Measurements from ENCODE around the gene GLT8D1. TPM values are rescaled to one million over a fixed set of nuclear protein-coding genes. Genes with fewer than 3 reads are reported as not detected.

Gene GLT8D1, protein sequence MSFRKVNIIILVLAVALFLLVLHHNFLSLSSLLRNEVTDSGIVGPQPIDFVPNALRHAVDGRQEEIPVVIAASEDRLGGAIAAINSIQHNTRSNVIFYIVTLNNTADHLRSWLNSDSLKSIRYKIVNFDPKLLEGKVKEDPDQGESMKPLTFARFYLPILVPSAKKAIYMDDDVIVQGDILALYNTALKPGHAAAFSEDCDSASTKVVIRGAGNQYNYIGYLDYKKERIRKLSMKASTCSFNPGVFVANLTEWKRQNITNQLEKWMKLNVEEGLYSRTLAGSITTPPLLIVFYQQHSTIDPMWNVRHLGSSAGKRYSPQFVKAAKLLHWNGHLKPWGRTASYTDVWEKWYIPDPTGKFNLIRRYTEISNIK
- 10 to 100 TPM; 35.6 to 41.8 (median 41.0) TPM for total RNA-seq
- polyA plus RNA-seq = 32.9 TPM
- long read RNA-seq, donor 1, transcript GLT8D1-201 (10 exons, 1,849 nt) = major isoform, 25 of 86 reads
- long read RNA-seq, donor 1, partial matches to known transcripts = 3 of 86 reads
- long read RNA-seq, donor 1, other reads (novel, unspliced or antisense) = 58 of 86 reads
- long read RNA-seq, donor 2, transcript GLT8D1-201 (10 exons, 1,849 nt) = major isoform, 7 of 22 reads
- long read RNA-seq, donor 2, partial matches to known transcripts = 3 of 22 reads
- long read RNA-seq, donor 2, other reads (novel, unspliced or antisense) = 12 of 22 reads
- long read RNA-seq, donor 3, transcript GLT8D1-201 (10 exons, 1,849 nt) = major isoform, 27 of 118 reads
- long read RNA-seq, donor 3, partial matches to known transcripts = 10 of 118 reads
- long read RNA-seq, donor 3, other reads (novel, unspliced or antisense) = 79 of 118 reads
- long read RNA-seq, donor 4, partial matches to known transcripts = 2 of 30 reads
- long read RNA-seq, donor 4, other reads (novel, unspliced or antisense) = 24 of 30 reads

DNA sequence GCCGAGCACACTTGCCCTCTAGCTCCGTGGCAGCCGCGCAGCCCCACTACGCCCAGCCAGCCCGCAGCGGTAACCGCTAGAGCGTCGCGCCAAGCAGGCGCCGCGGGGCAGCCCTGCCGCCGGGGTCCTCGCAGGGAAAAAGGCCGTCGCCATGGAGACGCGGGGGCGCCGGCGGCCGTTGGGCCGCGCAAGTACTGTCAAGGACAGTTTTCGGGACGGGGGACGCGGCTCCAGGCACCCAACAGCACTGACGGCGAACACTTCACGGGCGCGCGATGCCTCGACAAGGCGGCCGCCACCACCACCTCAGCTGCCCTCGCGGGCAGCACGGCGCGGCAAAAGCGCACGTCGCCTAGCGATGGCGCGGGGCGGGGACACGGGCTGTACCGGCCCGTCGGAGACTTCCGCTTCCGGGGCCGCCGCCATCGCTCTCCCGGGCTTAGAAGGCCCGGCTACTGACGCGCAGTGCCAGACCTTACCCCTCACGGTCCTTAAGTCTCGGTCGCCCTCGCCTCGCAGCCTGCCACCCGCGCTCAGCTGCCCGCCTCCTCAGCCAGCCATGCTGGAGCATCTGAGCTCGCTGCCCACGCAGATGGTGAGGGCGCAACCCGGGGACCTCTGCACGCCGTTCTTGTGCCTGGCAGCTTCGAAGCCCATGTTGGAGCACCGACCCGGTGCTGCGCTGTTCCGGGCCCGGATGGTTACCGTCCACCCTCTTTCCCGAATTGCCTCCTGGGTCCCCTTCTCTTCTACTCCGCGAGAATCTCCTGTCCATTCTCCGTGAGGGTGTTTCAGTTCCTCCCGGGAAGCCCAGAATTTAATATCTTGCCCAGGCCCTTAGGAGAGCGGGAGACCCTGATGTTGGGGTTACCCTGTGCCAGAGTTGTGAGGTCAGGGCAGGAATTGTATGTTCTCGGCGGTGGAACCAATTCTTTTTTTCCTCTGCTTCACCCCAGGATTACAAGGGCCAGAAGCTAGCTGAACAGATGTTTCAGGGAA lies at the start of gene GLT8D1, which contains the start of gene SPCS1:
Gene GLT8D1, minus strand, starts transcription at position 104 of the 999 bp plus-strand sequence. CDS start 5,331 bp downstream, outside the sequence.
Gene SPCS1, plus strand, starts transcription at position 419 of the 999 bp plus-strand sequence. Its CDS starts 141 bp downstream, at position 560.
- peak; percentile 88 to 95 (median 94) for DNase-seq
- Histone ChIP-seq H3K4me3 (ENCODE audit: low read length) (peak within 1 kb of the TSS; percentile 58), H3K27ac (ENCODE audit: low read length) (peak within 1 kb of the TSS; percentile 80), H3K27me3 (ENCODE audit: control insufficient read depth, insufficient read depth) (no peaks in the 10 kb centered on the region), H3K4me1 (ENCODE audit: control insufficient read depth, insufficient read depth, low read length) (peaks cover 2% of the 10 kb centered on the region), H3K9me3 (ENCODE audit: control insufficient read depth, low read length) (no peaks in the 10 kb centered on the region)
- under 1% methylated on average over 94 of the region's 94 CpGs for WGBS
- intact Hi-C loops (cut with DNase I) = no loop called here
- ATAC-seq = peak; percentile 96 to 97

DNA sequence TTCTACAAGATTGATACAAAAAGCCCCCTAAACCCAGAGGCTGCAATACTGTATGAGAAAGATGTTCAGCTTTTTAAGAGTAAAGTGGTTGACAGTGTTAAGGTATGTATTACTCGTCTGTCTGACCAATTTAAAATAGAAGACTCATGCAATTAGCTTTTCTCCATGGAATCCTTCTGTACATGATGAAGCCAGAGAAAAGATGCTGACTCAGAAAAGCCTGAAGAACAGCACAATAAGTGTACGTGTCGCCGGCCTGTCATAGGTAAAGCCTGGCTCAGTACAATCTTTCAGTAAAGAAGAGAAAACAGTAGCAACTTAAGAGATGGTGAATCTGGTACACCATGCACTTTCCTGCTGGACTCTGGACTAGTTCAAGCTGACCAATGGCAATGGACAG lies 48.8 kb upstream of the GLT8D1 start:
- no peaks in the 10 kb centered on the region for H3K9me3 ChIP-seq (ENCODE audit: control insufficient read depth, low read length)
- no peaks in the 10 kb centered on the region for H3K4me1 ChIP-seq (ENCODE audit: control insufficient read depth, insufficient read depth, low read length)
- H3K4me3 ChIP-seq (ENCODE audit: low read length) = no peak overlapping the region
- no peak overlapping the region for H3K27ac ChIP-seq (ENCODE audit: low read length)
- intact Hi-C loops (cut with DNase I) = no loop called here
- DNase-seq (no peak), ATAC-seq (no peak)
- 95% methylated on average over 4 of the region's 4 CpGs for whole genome bisulfite sequencing
- no peaks in the 10 kb centered on the region for H3K27me3 ChIP-seq (ENCODE audit: control insufficient read depth, insufficient read depth)

DNA sequence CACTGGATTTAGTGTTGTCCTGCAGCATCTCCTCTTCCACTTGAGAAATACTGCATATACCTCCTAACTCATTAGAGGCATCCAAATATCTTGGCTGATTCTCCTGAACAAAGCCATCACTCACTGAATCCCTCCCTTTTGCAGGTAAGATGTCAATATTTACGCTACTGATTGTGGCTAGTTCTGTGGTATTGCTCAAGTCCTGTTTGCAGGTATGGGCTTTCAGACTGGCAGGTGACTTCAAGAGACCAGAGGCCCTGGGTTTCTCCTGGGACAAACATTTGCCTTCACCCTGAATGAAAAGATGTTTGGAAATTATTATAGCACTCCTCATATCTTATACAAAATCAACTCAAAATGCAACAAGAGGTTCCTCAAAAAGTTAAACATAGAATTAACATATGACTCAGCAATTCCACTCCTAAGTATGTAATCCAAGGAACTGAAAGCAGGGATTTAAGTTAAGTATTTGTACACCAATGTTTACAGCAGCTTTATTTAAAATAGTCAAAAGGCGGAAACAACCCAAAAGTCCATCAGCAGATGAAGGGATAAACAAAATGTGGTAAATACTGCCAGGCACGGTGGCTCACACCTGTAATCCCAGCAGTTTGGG lies 46.6 kb upstream of the GLT8D1 start:
- intact Hi-C loops (cut with DNase I) = no loop called here
- no peaks in the 10 kb centered on the region for H3K27me3 ChIP-seq (ENCODE audit: control insufficient read depth, insufficient read depth)
- DNase-seq = no peak
- no peaks in the 10 kb centered on the region for H3K9me3 ChIP-seq (ENCODE audit: control insufficient read depth, low read length)
- no peak for ATAC-seq
- no peak overlapping the region for H3K27ac ChIP-seq (ENCODE audit: low read length)
- 94% methylated on average over 3 of the region's 3 CpGs for WGBS
- H3K4me1 ChIP-seq (ENCODE audit: control insufficient read depth, insufficient read depth, low read length) = no peaks in the 10 kb centered on the region
- H3K4me3 ChIP-seq (ENCODE audit: low read length) = no peak overlapping the region

DNA sequence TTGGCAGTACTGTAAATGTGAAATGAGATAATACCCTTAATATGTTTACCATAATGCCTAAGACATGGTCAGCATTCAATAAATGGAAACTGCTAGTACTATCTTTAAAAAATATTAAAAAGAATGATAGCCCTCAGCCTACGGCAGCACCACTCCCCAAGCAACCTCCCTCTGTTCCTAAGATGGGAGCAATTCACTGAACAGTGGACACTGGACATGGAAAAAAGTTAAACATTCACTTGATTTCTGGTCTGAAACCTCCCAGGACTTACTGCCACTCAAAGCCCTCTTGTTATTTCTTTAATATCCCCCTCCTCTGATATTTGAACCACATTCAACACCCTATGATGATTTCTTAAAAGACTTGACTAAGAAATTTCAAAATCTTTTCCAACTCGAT lies 38.1 kb upstream of the GLT8D1 start:
- Histone ChIP-seq H3K27me3 (ENCODE audit: control insufficient read depth, insufficient read depth) (no peaks in the 10 kb centered on the region), H3K27ac (ENCODE audit: low read length) (no peak overlapping the region), H3K4me1 (ENCODE audit: control insufficient read depth, insufficient read depth, low read length) (no peaks in the 10 kb centered on the region), H3K9me3 (ENCODE audit: control insufficient read depth, low read length) (no peaks in the 10 kb centered on the region), H3K4me3 (ENCODE audit: low read length) (no peak overlapping the region)
- no peak for DNase-seq
- intact Hi-C loops (cut with DNase I) = loop anchor here in 2 of 4 donors (10.0 kb wide), 2 partner anchors 191 to 331 kb away; no protein-coding TSS in a partner anchor
- 89% methylated on average over 2 of the region's 2 CpGs for WGBS
- ATAC-seq = no peak

DNA sequence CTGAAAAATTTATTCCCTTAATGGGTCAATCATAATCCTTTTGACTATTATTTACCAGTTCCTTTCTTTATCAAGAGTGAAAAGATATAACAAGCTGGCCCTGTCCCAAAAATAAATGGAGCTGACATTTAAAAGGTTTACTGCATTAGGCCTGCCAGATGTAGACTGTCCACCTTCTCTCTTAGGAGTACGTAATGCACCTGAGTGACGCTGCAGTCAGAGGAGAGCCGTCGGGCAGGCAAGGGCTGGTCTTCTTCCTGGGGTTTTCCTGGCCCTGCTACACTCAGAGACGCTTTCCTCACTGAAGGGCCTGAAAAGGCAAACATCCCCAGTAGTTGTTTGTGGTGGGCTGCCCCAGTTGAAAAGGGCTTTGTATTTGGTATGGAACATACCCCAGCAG lies 37.6 kb upstream of the GLT8D1 start:
- WGBS = 88% methylated on average over 5 of the region's 5 CpGs
- no peaks in the 10 kb centered on the region for H3K4me1 ChIP-seq (ENCODE audit: control insufficient read depth, insufficient read depth, low read length)

DNA sequence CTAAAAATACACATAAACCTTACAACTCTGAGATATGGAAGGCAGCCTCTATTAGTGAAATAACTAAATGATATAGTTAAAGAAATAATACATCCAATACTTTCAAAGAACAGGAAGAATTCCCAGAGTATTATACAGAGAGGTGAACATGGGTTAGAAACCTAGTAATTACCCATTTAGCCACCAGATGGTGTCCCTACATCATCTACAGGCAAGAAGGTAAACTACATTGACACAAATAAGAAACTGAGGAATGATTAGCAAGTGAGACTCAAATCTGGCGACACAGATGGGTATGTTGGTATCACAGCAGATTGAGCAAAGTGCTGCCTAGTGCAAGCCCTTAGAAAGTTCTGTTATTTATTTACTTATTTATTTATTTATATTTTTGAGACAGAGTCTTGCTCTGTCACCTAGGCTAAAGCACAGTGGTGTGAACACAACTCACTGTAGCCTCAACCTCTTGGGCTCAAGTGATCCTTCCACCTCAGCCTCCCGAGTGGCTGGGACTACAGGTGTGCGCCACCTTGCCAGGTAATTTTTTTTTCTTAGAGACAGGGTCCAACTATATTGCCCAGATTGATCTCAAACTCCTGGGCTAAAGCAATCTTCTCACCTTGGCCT lies 36.9 kb upstream of the GLT8D1 start:
- WGBS = 90% methylated on average over 3 of the region's 3 CpGs
- Histone ChIP-seq H3K9me3 (ENCODE audit: control insufficient read depth, low read length) (no peaks in the 10 kb centered on the region), H3K27me3 (ENCODE audit: control insufficient read depth, insufficient read depth) (no peaks in the 10 kb centered on the region), H3K27ac (ENCODE audit: low read length) (no peak overlapping the region), H3K4me3 (ENCODE audit: low read length) (no peak overlapping the region), H3K4me1 (ENCODE audit: control insufficient read depth, insufficient read depth, low read length) (no peaks in the 10 kb centered on the region)
- peak in 1 of 2 donors; percentile 42 for ATAC-seq
- intact Hi-C loops (cut with DNase I) = loop anchor here in 2 of 4 donors (10.0 kb wide), 2 partner anchors 192 to 332 kb away; no protein-coding TSS in a partner anchor
- no peak for DNase-seq

More for the DNA sequence above, 37.6 kb upstream of the GLT8D1 start:
- Histone ChIP-seq H3K27ac (ENCODE audit: low read length) (no peak overlapping the region), H3K4me3 (ENCODE audit: low read length) (no peak overlapping the region), H3K9me3 (ENCODE audit: control insufficient read depth, low read length) (no peaks in the 10 kb centered on the region), H3K27me3 (ENCODE audit: control insufficient read depth, insufficient read depth) (no peaks in the 10 kb centered on the region)
- no peak for ATAC-seq
- no peak for DNase-seq
- intact Hi-C loops (cut with DNase I) = loop anchor here in 2 of 4 donors (10.0 kb wide), 2 partner anchors 192 to 332 kb away; no protein-coding TSS in a partner anchor

DNA sequence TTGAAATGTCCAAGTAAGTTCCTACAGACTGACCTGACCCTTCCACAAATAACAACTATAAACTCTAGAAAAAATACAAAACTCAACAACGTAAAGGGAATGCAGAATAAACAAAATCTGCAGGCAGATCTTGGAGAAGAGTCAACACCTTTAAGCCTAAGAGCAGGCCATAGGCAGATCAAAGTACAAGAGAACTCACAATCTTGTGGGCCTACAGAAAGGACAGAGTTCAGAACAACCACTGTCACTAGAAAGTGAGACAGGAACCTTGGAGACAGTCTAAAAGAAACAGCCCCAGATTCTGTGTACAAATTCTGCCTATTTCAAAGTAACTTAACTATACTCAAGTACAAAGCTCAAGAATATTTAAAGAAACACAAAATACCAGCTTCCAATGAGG lies 34.1 kb upstream of the GLT8D1 start:
- intact Hi-C loops (cut with DNase I) = loop anchor here in 2 of 4 donors (10.0 kb wide), 3 partner anchors 185 to 335 kb away; no protein-coding TSS in a partner anchor
- Histone ChIP-seq H3K27me3 (ENCODE audit: control insufficient read depth, insufficient read depth) (no peaks in the 10 kb centered on the region), H3K27ac (ENCODE audit: low read length) (no peak overlapping the region), H3K4me1 (ENCODE audit: control insufficient read depth, insufficient read depth, low read length) (no peaks in the 10 kb centered on the region), H3K4me3 (ENCODE audit: low read length) (no peak overlapping the region), H3K9me3 (ENCODE audit: control insufficient read depth, low read length) (no peaks in the 10 kb centered on the region)
- ATAC-seq (no peak), DNase-seq (no peak)
- WGBS = 79% methylated on average over 1 of the region's 1 CpG

DNA sequence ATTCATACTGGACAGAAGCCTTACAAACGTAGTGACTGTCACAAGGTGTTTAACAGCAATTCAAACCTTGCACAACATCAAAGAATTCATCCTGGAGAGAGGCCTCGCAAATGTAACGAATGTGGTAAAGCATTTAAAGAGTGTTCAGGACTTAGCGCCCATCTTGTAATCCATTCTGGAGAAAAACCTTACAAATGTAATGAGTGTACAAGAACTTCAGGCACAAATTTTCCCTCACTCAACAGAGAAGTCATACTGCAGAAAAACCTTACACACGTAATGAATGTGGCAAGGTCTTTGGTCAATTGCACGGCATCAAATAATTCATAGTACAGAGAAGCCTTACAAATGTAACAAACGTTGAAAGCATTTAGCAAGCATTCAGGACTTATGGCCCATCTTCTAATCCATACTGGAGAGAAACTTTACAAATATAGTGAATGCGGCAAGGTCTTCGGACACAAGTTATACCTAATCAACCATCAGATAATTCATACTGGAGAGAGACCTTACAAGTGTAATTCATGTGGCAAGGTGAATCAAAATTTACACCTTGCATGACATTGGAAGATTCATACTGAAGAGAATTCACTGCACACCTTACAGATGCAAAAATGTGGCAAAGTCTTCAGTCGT lies 27.8 kb upstream of the GLT8D1 start:
- intact Hi-C loops (cut with DNase I) = loop anchor here in 1 of 4 donors (10.0 kb wide), 1 partner anchor 191 kb away; no protein-coding TSS in a partner anchor
- Histone ChIP-seq H3K27ac (ENCODE audit: low read length) (no peak overlapping the region), H3K4me3 (ENCODE audit: low read length) (no peak overlapping the region), H3K4me1 (ENCODE audit: control insufficient read depth, insufficient read depth, low read length) (no peaks in the 10 kb centered on the region), H3K27me3 (ENCODE audit: control insufficient read depth, insufficient read depth) (no peaks in the 10 kb centered on the region), H3K9me3 (ENCODE audit: control insufficient read depth, low read length) (no peaks in the 10 kb centered on the region)
- DNase-seq (no peak), ATAC-seq (no peak)
- 87% methylated on average over 10 of the region's 10 CpGs for WGBS

DNA sequence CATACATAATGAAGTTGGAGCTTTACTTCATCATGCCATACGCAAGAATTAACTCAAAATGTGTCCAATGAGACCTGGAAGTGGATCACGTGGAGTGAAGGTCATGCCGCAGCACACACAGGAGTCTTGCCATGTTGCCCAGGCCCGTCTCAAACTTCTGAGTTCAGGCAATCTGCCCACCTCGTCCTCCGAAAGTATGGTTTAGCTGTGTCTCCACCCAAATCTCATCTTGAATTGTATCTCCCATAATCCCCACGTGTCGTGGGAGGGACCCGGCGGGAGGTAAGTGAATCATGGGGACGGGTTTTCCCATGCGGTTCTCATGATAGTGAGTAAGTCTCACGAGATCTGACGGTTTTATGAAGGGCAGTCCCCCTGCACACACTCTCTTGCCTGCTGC lies 26.0 kb upstream of the GLT8D1 start:
- H3K27ac ChIP-seq (ENCODE audit: low read length) = no peak overlapping the region
- H3K9me3 ChIP-seq (ENCODE audit: control insufficient read depth, low read length) = no peaks in the 10 kb centered on the region
- no peak overlapping the region for H3K4me3 ChIP-seq (ENCODE audit: low read length)
- no peaks in the 10 kb centered on the region for H3K4me1 ChIP-seq (ENCODE audit: control insufficient read depth, insufficient read depth, low read length)
- no peaks in the 10 kb centered on the region for H3K27me3 ChIP-seq (ENCODE audit: control insufficient read depth, insufficient read depth)
- ATAC-seq (no peak), DNase-seq (no peak)
- WGBS = 82% methylated on average over 14 of the region's 14 CpGs
- intact Hi-C loops (cut with DNase I) = loop anchor here in 1 of 4 donors (10.0 kb wide), 1 partner anchor 193 kb away; no protein-coding TSS in a partner anchor

All from right cardiac atrium (tissue), 5 donors.